GM21737 (cell line): ENCODE measurements around the gene ARMH3.
"Not testable (repeated sequence)": the region's sequence is repeated elsewhere in the genome, so short reads cannot be mapped to it uniquely, and the experiment has no call there.

Experiments
- ATAC-seq: cut with Tn5 transposase; IDR thresholded peaks from one replicate; pipeline ENCODE4 v1.9.1; 2021; ENCODE audit warnings: mild to moderate bottlenecking, moderate library complexity; ENCODE audit not compliant: unreplicated experiment

Gene ARMH3

GRCh38 chr10:102055647-102056419 lies at the start of gene ARMH3:
ARMH3 (minus strand) TSS chr10:102056173; CDS start chr10:102040114, 16,059 bp downstream.
- ATAC-seq = peak; percentile 96

GRCh38 chr10:102102421-102102820 lies 46.4 kb upstream of the ARMH3 start:
- ATAC-seq = no peak

GRCh38 chr10:102101152-102101551 lies 45.2 kb upstream of the ARMH3 start:
- ATAC-seq = no peak

GRCh38 chr10:102096449-102096848 lies 40.5 kb upstream of the ARMH3 start:
- ATAC-seq = no peak

GRCh38 chr10:102090772-102091171 lies 34.8 kb upstream of the ARMH3 start:
- ATAC-seq = no peak

- no peak for ATAC-seq
Measured at GRCh38 chr10:102086196-102086595, 30.2 kb upstream of the ARMH3 start.

- no peak for ATAC-seq
Measured at GRCh38 chr10:102085336-102085735, 29.4 kb upstream of the ARMH3 start.

GRCh38 chr10:102083541-102083940 lies 27.6 kb upstream of the ARMH3 start:
- no peak for ATAC-seq

- no peak for ATAC-seq
Measured at GRCh38 chr10:102072673-102073527, 16.9 kb upstream of the ARMH3 start.

- ATAC-seq = no peak
Measured at GRCh38 chr10:102069071-102069470, 13.1 kb upstream of the ARMH3 start.

- ATAC-seq = no peak
Measured at GRCh38 chr10:102068216-102068615, 12.2 kb upstream of the ARMH3 start.

GRCh38 chr10:102067091-102067916 lies 11.3 kb upstream of the ARMH3 start:
- no peak for ATAC-seq

- no peak for ATAC-seq
Measured at GRCh38 chr10:102066399-102067088, 10.6 kb upstream of the ARMH3 start.

GRCh38 chr10:102065561-102066398 lies 9.8 kb upstream of the ARMH3 start:
- ATAC-seq = peak; percentile 14

- ATAC-seq = peak; percentile 97
Measured at GRCh38 chr10:102064868-102065560, 9.0 kb upstream of the ARMH3 start, which contains the start of gene HPS6. HPS6 (plus strand) TSS chr10:102065349; CDS start chr10:102065475, 126 bp downstream.

GRCh38 chr10:102064503-102064867 lies 8.5 kb upstream of the ARMH3 start:
- ATAC-seq = no peak

- ATAC-seq = no peak
Measured at GRCh38 chr10:102059987-102060386, 4.0 kb upstream of the ARMH3 start.

GRCh38 chr10:102054881-102055646 lies 909 bp downstream of the ARMH3 start:
- ATAC-seq = not testable (repeated sequence)
